ENCODE data around the gene RTN1. TPM values are rescaled to one million over a fixed set of nuclear protein-coding genes. Genes with fewer than 3 reads are reported as not detected.

RTN1 gene
- total RNA-seq, 2 experiments from 2014 or later, result not detected

- H3K4me2 ChIP-seq (ENCODE audit: low read length), result no peak overlapping the region
- H3K9me3 ChIP-seq (ENCODE audit: low read length), result no peaks in the 10 kb centered on the region
- H3K36me3 ChIP-seq (ENCODE audit: insufficient read depth, low read length), result no peaks in the 10 kb centered on the region
- H3K27ac ChIP-seq (ENCODE audit: low read depth, low read length, poor library complexity, severe bottlenecking), result no peak overlapping the region
- H3K4me3 ChIP-seq (ENCODE audit: low read depth, low read length, poor library complexity, severe bottlenecking), result no peak overlapping the region
- no peaks in the 10 kb centered on the region for H3K9me2 ChIP-seq (ENCODE audit: insufficient read depth, low read length)
- DNase-seq (ENCODE audit: low spot score), result no peak
- no TSS peak for BruUV-seq (replicated peaks)
- H3K79me2 ChIP-seq (ENCODE audit: insufficient read depth, low read depth, low read length), result no peaks in the 10 kb centered on the region
- no peaks in the 10 kb centered on the region for H3K4me1 ChIP-seq (ENCODE audit: insufficient read depth, low read length, poor library complexity, severe bottlenecking)
- POLR2A ChIA-PET, result interaction anchor here (0.6 kb wide), 1 partner anchor 355 kb away, joined by 3 read pairs; no protein-coding TSS in a partner anchor
- CTCF ChIA-PET (ENCODE audit: unreplicated experiment), result no interaction called here
- TF ChIP-seq CTCF (conservative IDR thresholded peaks at IDR 0.05; ENCODE audit: low read length) (no peak), EZH2phosphoT487 (IDR thresholded peaks at IDR 0.05; ENCODE audit: borderline replicate concordance, low read depth, low read length) (no peak)
- no peaks in the 10 kb centered on the region for H4K20me1 ChIP-seq (ENCODE audit: insufficient read depth, low read length)
- intact Hi-C loops (cut with micrococcal nuclease; ENCODE audit: unreplicated experiment), result no loop called here
- H2AFZ ChIP-seq (ENCODE audit: low read length), result no peak overlapping the region
Measured at GRCh38 chr14:59771577-59771976, 99.0 kb downstream of the RTN1 start.

- H4K20me1 ChIP-seq (ENCODE audit: insufficient read depth, low read length), result no peaks in the 10 kb centered on the region
- no peaks in the 10 kb centered on the region for H3K79me2 ChIP-seq (ENCODE audit: insufficient read depth, low read depth, low read length)
- no TSS peak for BruUV-seq (replicated peaks)
- TF ChIP-seq EZH2phosphoT487 (IDR thresholded peaks at IDR 0.05; ENCODE audit: borderline replicate concordance, low read depth, low read length) (no peak), CTCF (conservative IDR thresholded peaks at IDR 0.05; ENCODE audit: low read length) (no peak)
- ChIA-PET CTCF (ENCODE audit: unreplicated experiment) (no interaction called here), POLR2A (no interaction called here)
- no peaks in the 10 kb centered on the region for H3K4me1 ChIP-seq (ENCODE audit: insufficient read depth, low read length, poor library complexity, severe bottlenecking)
- H3K27ac ChIP-seq (ENCODE audit: low read depth, low read length, poor library complexity, severe bottlenecking), result no peak overlapping the region
- DNase-seq (ENCODE audit: low spot score), result no peak
- no peaks in the 10 kb centered on the region for H3K9me2 ChIP-seq (ENCODE audit: insufficient read depth, low read length)
- no peak overlapping the region for H3K4me2 ChIP-seq (ENCODE audit: low read length)
- H3K4me3 ChIP-seq (ENCODE audit: low read depth, low read length, poor library complexity, severe bottlenecking), result no peak overlapping the region
- no peak overlapping the region for H2AFZ ChIP-seq (ENCODE audit: low read length)
- H3K9me3 ChIP-seq (ENCODE audit: low read length), result no peaks in the 10 kb centered on the region
- no peaks in the 10 kb centered on the region for H3K36me3 ChIP-seq (ENCODE audit: insufficient read depth, low read length)
- intact Hi-C loops (cut with micrococcal nuclease; ENCODE audit: unreplicated experiment), result no loop called here
Measured at GRCh38 chr14:59769586-59769985, 101.0 kb downstream of the RTN1 start.

- intact Hi-C loops (cut with micrococcal nuclease; ENCODE audit: unreplicated experiment), result no loop called here
- Histone ChIP-seq H3K36me3 (ENCODE audit: insufficient read depth, low read length) (no peaks in the 10 kb centered on the region), H2AFZ (ENCODE audit: low read length) (no peak overlapping the region), H4K20me1 (ENCODE audit: insufficient read depth, low read length) (no peaks in the 10 kb centered on the region), H3K9me2 (ENCODE audit: insufficient read depth, low read length) (no peaks in the 10 kb centered on the region), H3K4me2 (ENCODE audit: low read length) (no peak overlapping the region), H3K4me1 (ENCODE audit: insufficient read depth, low read length, poor library complexity, severe bottlenecking) (no peaks in the 10 kb centered on the region), H3K27ac (ENCODE audit: low read depth, low read length, poor library complexity, severe bottlenecking) (no peak overlapping the region), H3K4me3 (ENCODE audit: low read depth, low read length, poor library complexity, severe bottlenecking) (no peak overlapping the region), H3K9me3 (ENCODE audit: low read length) (no peaks in the 10 kb centered on the region), H3K79me2 (ENCODE audit: insufficient read depth, low read depth, low read length) (no peaks in the 10 kb centered on the region)
- TF ChIP-seq CTCF (conservative IDR thresholded peaks at IDR 0.05; ENCODE audit: low read length) (no peak), EZH2phosphoT487 (IDR thresholded peaks at IDR 0.05; ENCODE audit: borderline replicate concordance, low read depth, low read length) (no peak)
- BruUV-seq (replicated peaks), result no TSS peak
- POLR2A ChIA-PET, result no interaction called here
- DNase-seq (ENCODE audit: low spot score), result no peak
- CTCF ChIA-PET (ENCODE audit: unreplicated experiment), result no interaction called here
Measured at GRCh38 chr14:59768855-59769375, 101.7 kb downstream of the RTN1 start.
